Activated naive CD4-positive, alpha-beta T cell treated with anti-CD3 and anti-CD28 coated beads, Interleukin-2, amount 50 U/mL, for 16 hours (primary cell): ENCODE data around the gene SHISAL1.

Experiments used
- DNase-seq: peaks from one replicate; pipeline ENCODE4 v3.0.0-alpha.2; 2020

Gene SHISAL1

DNA sequence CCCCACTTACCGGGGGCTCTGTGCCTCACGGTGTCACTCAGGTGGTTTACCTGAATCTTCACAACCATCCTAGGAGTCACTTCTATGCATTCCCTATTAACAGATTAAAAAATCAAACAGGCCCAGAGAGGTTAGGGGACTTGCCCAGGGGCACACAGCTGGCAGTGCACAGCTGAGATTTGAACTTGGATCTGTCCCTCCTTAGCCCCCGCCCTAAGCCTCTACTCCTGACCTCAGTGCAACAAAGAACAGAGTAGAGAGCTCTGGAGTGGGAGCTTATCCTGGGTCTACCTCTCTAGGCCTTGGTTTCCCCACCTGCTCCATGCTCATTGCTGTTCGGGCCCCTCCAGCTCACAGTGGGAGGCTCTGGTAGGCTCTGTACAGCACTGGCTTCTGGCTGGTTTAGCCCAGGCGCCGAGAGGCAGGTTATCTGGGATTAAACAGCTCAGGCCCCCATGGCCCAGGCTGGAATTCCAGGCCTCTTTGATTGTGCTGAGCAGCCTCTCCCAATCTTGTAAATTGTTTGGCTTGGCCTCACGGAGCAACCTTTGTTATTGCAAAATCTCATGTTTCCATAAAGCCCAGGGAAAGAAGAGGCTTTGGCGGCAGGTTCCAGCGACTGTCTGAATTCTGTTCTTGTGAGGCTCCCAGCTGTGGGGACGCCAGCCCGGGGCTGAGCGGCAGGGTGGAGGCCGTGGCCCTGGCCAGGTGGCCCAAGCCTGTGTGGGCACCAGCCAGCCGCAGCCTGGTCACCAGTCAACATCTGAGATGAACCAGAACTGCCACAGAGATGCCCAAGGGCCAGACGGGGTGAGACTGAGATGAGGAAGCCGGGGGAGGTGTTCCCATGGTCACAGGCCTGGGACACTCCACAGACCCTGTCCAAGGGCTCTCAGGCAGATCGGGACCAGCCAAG, 28.9 kb upstream of the SHISAL1 start:
- no peak for DNase-seq

- no peak for DNase-seq
Measured at GRCh38 chr22:44340271-44341239, 27.8 kb upstream of the SHISAL1 start.

GRCh38 chr22:44338906-44339305, 26.2 kb upstream of the SHISAL1 start:
- DNase-seq, result no peak

DNA sequence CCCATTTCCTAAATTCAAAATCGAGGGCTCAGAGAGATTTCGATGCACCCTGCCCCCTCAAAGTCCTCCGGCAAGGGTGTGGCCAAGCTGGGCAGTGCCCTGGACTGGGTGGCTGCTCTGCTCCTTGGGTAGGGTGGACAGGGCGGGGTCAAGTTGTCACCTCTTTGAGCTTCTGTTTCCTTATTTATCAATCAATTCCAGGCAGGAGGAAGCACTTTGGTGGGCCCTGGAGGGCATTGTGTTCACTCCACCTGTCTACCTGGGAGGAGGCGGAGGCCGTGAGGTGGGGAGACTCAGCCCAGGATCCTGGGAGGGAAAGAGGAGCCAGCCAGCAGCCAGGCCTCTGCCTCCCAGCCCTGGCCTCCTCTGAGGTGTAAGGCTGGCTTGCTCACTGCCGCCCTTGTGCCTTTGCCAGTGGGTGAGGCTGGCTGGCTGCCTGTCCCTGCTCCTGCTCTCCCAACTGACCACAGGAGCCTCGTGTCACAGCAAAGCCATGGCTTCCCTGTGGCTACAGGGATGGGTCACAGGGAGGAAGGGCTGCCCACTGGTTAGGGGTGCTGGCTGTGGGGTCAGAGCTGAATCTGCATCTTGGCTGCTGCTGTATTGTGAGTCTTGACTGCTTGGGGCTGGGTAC, 25.5 kb upstream of the SHISAL1 start:
- DNase-seq, result no peak

GRCh38 chr22:44337678-44338004, 24.9 kb upstream of the SHISAL1 start:
- DNase-seq, result no peak

- DNase-seq, result no peak
Measured at GRCh38 chr22:44336962-44337677, 24.4 kb upstream of the SHISAL1 start.

DNA sequence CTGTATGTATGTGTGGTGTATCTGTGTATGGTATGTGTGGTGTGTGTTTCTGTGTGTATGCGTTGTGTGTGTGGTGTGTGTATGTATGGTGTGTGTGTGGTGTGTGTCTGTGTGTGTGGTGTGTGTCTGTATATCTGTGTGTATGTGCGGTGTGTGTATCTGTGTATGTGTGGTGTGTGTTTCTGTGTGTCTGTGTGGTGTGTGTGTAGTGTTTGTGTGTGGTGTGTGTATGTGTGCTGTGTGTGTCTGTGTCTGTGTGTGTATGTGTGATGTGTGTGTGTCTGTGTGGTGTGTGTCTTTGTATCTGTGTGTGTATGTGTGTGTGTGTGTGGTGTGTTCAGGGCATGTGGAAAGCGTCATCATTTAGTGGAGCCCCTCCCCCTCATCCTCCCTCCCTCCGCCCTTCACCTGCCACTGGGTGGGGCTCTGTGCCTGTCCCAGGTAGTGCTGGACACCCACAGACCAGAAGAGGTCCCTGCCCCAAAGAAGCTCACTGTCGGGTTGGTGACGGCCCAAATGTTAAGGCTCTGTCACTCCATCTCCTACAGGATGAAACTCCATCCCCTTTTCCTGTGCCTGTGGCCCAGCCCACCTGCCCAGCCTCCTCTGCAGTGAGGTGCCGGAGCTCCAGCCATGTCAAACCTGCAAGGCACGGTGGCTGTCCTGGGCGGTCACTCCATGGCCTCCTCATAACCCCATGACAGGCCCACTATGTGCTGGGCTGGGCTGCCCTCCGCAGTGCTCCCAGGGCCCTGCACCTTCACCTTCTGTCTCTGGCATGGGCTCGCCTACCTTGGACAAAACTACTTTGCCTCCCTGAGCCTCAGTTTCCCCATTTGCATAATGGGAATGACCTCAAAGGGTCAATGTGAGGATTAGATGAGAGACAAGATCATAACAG, 23.4 kb upstream of the SHISAL1 start:
- no peak for DNase-seq

DNA sequence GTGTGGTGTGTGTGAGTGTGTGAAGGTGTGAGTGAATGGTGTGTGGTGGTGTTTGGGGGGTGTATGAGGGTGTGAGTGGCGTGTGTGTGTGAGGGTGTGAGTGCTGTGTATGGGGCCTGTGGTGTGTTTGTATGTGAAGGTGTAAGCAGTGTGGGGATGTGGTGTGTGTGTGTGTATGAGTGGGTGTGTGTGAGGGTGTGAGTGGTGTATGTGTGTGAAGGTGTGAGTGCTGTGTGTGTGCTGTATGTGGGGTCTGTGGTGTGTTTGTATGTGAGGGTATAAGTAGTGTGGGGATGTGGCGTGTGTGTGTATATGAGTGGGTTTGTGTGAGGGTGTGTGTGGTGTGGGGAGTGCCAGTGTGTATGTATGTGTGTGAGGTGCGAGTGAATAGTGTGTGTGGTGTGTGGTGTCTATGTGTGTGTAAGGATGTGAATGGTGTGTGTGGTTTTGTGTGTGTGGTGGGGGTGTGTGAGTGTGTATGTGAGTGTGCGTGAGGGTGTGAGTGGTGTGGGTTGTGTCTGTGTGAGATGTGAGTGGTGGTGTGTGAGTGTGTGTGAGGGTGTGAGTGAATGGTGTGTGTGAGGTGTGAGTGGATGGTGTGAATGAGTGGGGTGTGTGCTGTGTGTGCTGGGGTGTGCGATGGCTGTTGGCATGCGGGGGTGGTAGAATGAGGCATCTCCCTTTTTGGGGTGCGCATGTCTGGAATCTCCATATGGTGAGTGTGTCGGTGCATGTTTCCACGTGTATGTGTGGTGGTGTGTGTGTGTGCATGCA, 22.5 kb upstream of the SHISAL1 start:
- DNase-seq, result no peak

DNA sequence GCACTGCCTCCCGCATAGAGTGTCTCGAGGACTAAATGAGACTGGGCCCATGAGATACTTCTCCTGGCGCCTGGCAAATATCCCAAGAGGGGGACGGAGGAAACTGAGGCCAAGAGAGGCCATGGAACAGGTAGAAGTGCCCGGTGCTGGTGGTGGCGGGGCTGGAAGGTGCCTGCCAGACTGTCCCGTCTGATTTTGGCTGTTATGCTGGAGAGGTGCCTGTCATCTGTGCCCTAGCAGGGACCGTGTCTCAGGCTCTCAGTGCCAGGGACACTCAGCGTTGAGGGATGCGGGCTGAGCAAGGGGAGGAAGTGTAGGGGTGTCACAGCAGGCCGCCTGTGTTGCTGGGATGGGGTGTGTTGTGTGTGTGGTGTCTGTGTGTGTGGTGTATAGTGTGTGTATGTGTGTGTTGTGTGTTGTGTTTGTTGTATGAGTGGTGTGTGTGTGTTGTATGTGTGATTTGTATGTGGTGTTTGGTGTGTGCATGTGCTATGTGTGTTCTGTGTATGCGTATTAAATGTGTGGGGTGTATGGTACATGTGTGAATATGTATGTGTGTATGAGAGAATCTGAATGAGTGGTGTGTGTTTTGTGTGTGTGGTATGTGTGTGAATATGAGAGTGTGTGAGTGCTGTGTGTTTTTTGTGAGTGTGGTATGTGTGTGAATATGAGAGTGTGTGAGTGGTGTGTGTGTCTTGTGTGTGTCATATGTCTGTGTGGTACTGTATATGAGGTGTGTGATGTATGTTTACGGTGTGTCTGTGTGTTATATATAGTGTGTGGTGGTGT, 21.3 kb upstream of the SHISAL1 start:
- DNase-seq, result no peak

- DNase-seq, result no peak
Measured at GRCh38 chr22:44332946-44333345, 20.2 kb upstream of the SHISAL1 start.

DNA sequence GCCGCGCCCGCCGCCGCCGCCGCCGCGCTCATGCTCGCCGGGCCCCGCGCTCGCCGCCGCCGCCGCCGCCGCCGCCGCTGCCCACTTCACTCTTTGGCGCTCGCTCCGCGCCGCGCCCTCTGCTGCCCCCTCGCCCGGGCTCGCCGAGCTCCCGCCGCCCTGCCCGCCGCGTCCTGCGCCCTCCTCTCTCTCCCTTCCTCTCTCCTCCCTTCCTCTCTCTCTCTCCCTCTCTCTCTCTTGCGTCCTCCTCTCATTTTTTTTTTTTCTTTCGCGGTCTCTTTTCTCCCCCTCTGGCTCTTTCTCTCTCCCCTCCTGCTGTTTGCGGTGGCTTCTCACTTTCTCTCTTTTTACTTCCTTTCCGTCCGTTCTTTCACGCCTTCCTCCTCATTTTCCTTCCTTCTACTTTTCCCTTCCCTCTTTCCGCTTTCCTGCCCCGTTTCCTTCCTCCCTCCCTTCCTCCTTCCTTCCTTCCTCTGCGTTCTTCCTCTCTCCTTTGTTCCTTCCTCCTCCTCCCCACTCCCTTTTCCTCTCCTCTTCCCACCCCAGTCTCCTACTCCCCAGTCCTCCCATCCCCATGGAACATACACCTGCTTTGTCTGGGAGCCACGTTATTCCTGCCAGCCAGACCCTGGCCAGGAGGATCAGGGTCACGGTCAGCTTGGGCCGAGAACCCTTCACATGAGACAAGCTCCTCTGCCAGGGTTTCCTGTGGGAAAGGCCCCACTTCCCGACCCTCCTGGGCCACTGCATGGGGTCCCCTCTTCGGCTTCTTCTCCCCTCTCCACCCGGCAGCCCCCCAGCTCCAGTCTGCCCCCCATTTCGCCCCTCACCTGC, 19.3 kb upstream of the SHISAL1 start:
- DNase-seq, result no peak

GRCh38 chr22:44330744-44331660, 18.3 kb upstream of the SHISAL1 start:
- no peak for DNase-seq

DNA sequence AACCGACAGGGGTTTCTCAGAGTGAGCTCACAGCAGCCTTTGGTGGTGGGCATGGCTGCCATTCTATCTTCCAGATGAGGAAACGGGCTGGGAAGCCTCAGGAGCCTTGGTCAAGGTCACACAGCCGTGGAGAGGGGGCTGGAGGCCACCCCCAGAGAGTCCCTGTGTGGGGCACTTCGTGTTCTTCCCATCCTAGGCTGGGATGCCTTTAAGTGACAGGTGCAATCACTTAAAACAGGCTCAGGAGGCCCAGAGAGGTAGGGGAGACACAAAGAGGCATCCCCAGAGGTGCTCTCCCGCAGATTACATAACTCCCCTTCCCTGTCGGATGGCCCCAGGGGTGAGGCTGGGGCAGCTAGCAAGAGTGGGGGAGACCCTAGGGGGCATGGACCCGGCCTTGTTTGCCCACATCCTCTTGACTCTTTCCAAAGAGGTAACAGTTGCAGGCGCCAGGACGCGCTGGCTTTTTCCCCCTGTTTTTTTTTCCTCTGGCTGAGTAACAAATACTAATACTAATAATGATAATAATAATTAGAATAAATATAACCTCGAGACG, 17.5 kb upstream of the SHISAL1 start:
- DNase-seq, result no peak

GRCh38 chr22:44329179-44329796, 16.5 kb upstream of the SHISAL1 start:
- DNase-seq, result no peak

GRCh38 chr22:44328762-44329161, 16.0 kb upstream of the SHISAL1 start:
- DNase-seq, result no peak

- no peak for DNase-seq
Measured at GRCh38 chr22:44328326-44328725, 15.6 kb upstream of the SHISAL1 start.

GRCh38 chr22:44326491-44326885, 13.7 kb upstream of the SHISAL1 start:
- DNase-seq, result no peak
